WTC11 (cell line): ENCODE measurements around the gene RPH3AL. TPM values are rescaled to one million over a fixed set of nuclear protein-coding genes. Genes with fewer than 3 reads are reported as not detected.

Experiments used
- ATAC-seq: fragments of 200-7000 bp; cut with Tn5 transposase; 2 replicates; pipeline ENCODE4 v1.10.0; 2021; ENCODE audit warnings: mild to moderate bottlenecking, moderate library complexity
- CTCF ChIA-PET: fragments of 300-600 bp; sonication (Branson Sonifier 250); formaldehyde crosslinking; loops from one replicate; lab custom pipeline; 2021; ENCODE audit warnings: antibody characterized with exemption; lab: Charles Lee
- POLR2A ChIA-PET: fragments of 350-600 bp; sonication (Branson Sonifier 250); formaldehyde crosslinking; loops from one replicate; lab custom pipeline; 2021; ENCODE audit warnings: antibody characterized with exemption; lab: Charles Lee
- DNase-seq: peaks from one replicate; pipeline ENCODE4 v3.0.0; 2021; ENCODE audit warnings: low spot score
- H3K27ac Mint-ChIP-seq: 2 replicates; pipeline ENCODE4 v1.8.0; 2021; ENCODE audit warnings: mixed read lengths
- H3K27me3 Mint-ChIP-seq: 2 replicates; pipeline ENCODE4 v1.8.0; 2021; ENCODE audit warnings: low read depth, mild to moderate bottlenecking, moderate library complexity, mixed read lengths
- H3K36me3 Mint-ChIP-seq: 2 replicates; pipeline ENCODE4 v1.8.0; 2021; ENCODE audit warnings: mixed read lengths
- H3K4me1 Mint-ChIP-seq: 2 replicates; pipeline ENCODE4 v1.8.0; 2022; ENCODE audit warnings: mixed read lengths
- H3K4me3 Mint-ChIP-seq: 2 replicates; pipeline ENCODE4 v1.8.0; 2021; ENCODE audit warnings: mild to moderate bottlenecking, moderate library complexity, mixed read lengths
- H3K9me3 Mint-ChIP-seq: 2 replicates; pipeline ENCODE4 v1.8.0; 2021; ENCODE audit warnings: mixed read lengths
- ATF1 ChIP-seq: sonication (generic); formaldehyde crosslinking; IDR thresholded peaks from 2 replicates; pipeline ENCODE4 v1.8.1; 2023; ENCODE audit warnings: mild to moderate bottlenecking, moderate library complexity, missing genetic modification reagents
- CREB1 ChIP-seq: sonication (generic); formaldehyde crosslinking; IDR thresholded peaks from 2 replicates; pipeline ENCODE4 v1.8.0; 2023; ENCODE audit warnings: mild to moderate bottlenecking, missing genetic modification reagents
- ESRRA ChIP-seq: sonication (generic); formaldehyde crosslinking; IDR thresholded peaks from 2 replicates; pipeline ENCODE4 v1.8.1; 2022; ENCODE audit warnings: mild to moderate bottlenecking, missing genetic modification reagents, borderline replicate concordance
- ETV6 ChIP-seq: sonication (generic); formaldehyde crosslinking; IDR thresholded peaks from 2 replicates; pipeline ENCODE4 v1.8.1; 2022; ENCODE audit warnings: mild to moderate bottlenecking, missing genetic modification reagents
- SMAD3 ChIP-seq: sonication (generic); formaldehyde crosslinking; IDR thresholded peaks from 2 replicates; pipeline ENCODE4 v1.8.0; 2022; ENCODE audit warnings: missing genetic modification reagents, mild to moderate bottlenecking, borderline replicate concordance
- TEAD1 ChIP-seq: sonication (generic); formaldehyde crosslinking; IDR thresholded peaks from 2 replicates; pipeline ENCODE4 v1.8.0; 2022; ENCODE audit warnings: mild to moderate bottlenecking, missing genetic modification reagents
- ZBTB21 ChIP-seq: sonication (generic); formaldehyde crosslinking; IDR thresholded peaks from 2 replicates; pipeline ENCODE4 v1.8.1; 2023; ENCODE audit warnings: mild to moderate bottlenecking, missing genetic modification reagents, borderline replicate concordance
- ZNF138 ChIP-seq: sonication (generic); formaldehyde crosslinking; conservative IDR thresholded peaks from 2 replicates; pipeline ENCODE4 v1.8.1; 2022; ENCODE audit warnings: mild to moderate bottlenecking, moderate library complexity, missing genetic modification reagents
- ZNF219 ChIP-seq: sonication (generic); formaldehyde crosslinking; IDR thresholded peaks from 2 replicates; pipeline ENCODE4 v1.8.0; 2023; ENCODE audit warnings: missing genetic modification reagents, mild to moderate bottlenecking, borderline replicate concordance
- ZNF416 ChIP-seq: fragments of 250-450 bp; sonication (Bioruptor Pico); IDR thresholded peaks from 2 replicates; pipeline ENCODE4 v1.9.0; 2021; ENCODE audit warnings: mild to moderate bottlenecking, inconsistent platforms
- total RNA-seq: library from RNA; stranded (reverse); gene quantifications from 3 replicates; pipeline ENCODE4 v1.2.3, GENCODE V29; 2021
- TF ChIP-seq, protein P1 (sequence below): sonication (generic); formaldehyde crosslinking; IDR thresholded peaks from 2 replicates; pipeline ENCODE4 v1.8.0; 2023; ENCODE audit warnings: mild to moderate bottlenecking, missing genetic modification reagents
- TF ChIP-seq, protein P2 (sequence below): sonication (generic); formaldehyde crosslinking; IDR thresholded peaks from 2 replicates; pipeline ENCODE4 v1.8.0; 2022; ENCODE audit warnings: mild to moderate bottlenecking, missing genetic modification reagents
- TF ChIP-seq, protein P3 (sequence below): sonication (generic); formaldehyde crosslinking; IDR thresholded peaks from 2 replicates; pipeline ENCODE4 v1.8.1; 2023; ENCODE audit warnings: mild to moderate bottlenecking, missing genetic modification reagents, borderline replicate concordance
- TF ChIP-seq, protein P4 (sequence below): fragments of 250-450 bp; sonication (Bioruptor Pico); IDR thresholded peaks from 2 replicates; pipeline ENCODE4 v1.8.0; 2021; ENCODE audit warnings: mild to moderate bottlenecking
- TF ChIP-seq, protein P5 (sequence below): sonication (generic); formaldehyde crosslinking; IDR thresholded peaks from 2 replicates; pipeline ENCODE4 v1.8.0; 2023; ENCODE audit warnings: missing genetic modification reagents, mild to moderate bottlenecking, borderline replicate concordance

RPH3AL gene
- total RNA-seq, 1 experiment from 2014 or later, result 2.0 TPM

DNA sequence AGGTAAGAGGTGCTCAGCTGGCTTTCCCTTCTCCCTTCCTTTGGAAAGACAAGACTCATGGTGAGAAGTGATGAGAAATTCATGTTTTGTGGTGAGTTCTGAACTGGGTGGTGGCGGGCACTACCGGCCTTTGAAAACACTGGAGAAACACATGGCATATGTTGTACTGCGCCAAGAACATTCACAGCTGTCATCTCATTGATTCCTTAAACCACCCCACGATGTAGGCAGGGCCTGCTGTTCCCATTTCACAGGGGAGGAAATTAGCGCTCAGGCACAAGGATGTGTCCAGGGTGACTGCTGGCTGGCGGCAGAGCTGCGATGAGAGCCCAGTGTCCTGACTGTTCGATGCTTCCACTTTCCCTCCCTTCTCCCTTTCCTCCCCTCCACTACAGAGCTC, 169.6 kb downstream of the RPH3AL start:
- Mint-ChIP-seq H3K27me3 (peaks cover 52% of the 10 kb centered on the region), H3K9me3 (no peaks in the 10 kb centered on the region), H3K4me1 (peaks cover 12% of the 10 kb centered on the region), H3K36me3 (no peaks in the 10 kb centered on the region), H3K4me3 (no peak overlapping the region)
- POLR2A ChIA-PET, result no interaction called here
- ATAC-seq, result no peak
- DNase-seq, result no peak
- TF ChIP-seq, protein P1, sequence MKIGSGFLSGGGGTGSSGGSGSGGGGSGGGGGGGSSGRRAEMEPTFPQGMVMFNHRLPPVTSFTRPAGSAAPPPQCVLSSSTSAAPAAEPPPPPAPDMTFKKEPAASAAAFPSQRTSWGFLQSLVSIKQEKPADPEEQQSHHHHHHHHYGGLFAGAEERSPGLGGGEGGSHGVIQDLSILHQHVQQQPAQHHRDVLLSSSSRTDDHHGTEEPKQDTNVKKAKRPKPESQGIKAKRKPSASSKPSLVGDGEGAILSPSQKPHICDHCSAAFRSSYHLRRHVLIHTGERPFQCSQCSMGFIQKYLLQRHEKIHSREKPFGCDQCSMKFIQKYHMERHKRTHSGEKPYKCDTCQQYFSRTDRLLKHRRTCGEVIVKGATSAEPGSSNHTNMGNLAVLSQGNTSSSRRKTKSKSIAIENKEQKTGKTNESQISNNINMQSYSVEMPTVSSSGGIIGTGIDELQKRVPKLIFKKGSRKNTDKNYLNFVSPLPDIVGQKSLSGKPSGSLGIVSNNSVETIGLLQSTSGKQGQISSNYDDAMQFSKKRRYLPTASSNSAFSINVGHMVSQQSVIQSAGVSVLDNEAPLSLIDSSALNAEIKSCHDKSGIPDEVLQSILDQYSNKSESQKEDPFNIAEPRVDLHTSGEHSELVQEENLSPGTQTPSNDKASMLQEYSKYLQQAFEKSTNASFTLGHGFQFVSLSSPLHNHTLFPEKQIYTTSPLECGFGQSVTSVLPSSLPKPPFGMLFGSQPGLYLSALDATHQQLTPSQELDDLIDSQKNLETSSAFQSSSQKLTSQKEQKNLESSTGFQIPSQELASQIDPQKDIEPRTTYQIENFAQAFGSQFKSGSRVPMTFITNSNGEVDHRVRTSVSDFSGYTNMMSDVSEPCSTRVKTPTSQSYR (CRISPR knock-in tag), result no peak
- TF ChIP-seq SMAD3 (CRISPR knock-in tag) (no peak), TEAD1 (no peak), ATF1 (CRISPR knock-in tag) (no peak), ZNF416 (no peak), ETV6 (CRISPR knock-in tag) (no peak), CREB1 (CRISPR knock-in tag) (no peak), ZNF219 (no peak), ZBTB21 (CRISPR knock-in tag) (no peak), ZNF138 (CRISPR knock-in tag) (no peak), ESRRA (CRISPR knock-in tag) (no peak)
- TF ChIP-seq, protein P2, sequence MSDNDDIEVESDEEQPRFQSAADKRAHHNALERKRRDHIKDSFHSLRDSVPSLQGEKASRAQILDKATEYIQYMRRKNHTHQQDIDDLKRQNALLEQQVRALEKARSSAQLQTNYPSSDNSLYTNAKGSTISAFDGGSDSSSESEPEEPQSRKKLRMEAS (CRISPR knock-in tag), result no peak
- TF ChIP-seq, protein P3, sequence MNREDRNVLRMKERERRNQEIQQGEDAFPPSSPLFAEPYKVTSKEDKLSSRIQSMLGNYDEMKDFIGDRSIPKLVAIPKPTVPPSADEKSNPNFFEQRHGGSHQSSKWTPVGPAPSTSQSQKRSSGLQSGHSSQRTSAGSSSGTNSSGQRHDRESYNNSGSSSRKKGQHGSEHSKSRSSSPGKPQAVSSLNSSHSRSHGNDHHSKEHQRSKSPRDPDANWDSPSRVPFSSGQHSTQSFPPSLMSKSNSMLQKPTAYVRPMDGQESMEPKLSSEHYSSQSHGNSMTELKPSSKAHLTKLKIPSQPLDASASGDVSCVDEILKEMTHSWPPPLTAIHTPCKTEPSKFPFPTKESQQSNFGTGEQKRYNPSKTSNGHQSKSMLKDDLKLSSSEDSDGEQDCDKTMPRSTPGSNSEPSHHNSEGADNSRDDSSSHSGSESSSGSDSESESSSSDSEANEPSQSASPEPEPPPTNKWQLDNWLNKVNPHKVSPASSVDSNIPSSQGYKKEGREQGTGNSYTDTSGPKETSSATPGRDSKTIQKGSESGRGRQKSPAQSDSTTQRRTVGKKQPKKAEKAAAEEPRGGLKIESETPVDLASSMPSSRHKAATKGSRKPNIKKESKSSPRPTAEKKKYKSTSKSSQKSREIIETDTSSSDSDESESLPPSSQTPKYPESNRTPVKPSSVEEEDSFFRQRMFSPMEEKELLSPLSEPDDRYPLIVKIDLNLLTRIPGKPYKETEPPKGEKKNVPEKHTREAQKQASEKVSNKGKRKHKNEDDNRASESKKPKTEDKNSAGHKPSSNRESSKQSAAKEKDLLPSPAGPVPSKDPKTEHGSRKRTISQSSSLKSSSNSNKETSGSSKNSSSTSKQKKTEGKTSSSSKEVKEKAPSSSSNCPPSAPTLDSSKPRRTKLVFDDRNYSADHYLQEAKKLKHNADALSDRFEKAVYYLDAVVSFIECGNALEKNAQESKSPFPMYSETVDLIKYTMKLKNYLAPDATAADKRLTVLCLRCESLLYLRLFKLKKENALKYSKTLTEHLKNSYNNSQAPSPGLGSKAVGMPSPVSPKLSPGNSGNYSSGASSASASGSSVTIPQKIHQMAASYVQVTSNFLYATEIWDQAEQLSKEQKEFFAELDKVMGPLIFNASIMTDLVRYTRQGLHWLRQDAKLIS (CRISPR knock-in tag), result no peak
- TF ChIP-seq, protein P4, sequence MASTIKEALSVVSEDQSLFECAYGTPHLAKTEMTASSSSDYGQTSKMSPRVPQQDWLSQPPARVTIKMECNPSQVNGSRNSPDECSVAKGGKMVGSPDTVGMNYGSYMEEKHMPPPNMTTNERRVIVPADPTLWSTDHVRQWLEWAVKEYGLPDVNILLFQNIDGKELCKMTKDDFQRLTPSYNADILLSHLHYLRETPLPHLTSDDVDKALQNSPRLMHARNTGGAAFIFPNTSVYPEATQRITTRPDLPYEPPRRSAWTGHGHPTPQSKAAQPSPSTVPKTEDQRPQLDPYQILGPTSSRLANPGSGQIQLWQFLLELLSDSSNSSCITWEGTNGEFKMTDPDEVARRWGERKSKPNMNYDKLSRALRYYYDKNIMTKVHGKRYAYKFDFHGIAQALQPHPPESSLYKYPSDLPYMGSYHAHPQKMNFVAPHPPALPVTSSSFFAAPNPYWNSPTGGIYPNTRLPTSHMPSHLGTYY (CRISPR knock-in tag), result no peak
- TF ChIP-seq, protein P5, sequence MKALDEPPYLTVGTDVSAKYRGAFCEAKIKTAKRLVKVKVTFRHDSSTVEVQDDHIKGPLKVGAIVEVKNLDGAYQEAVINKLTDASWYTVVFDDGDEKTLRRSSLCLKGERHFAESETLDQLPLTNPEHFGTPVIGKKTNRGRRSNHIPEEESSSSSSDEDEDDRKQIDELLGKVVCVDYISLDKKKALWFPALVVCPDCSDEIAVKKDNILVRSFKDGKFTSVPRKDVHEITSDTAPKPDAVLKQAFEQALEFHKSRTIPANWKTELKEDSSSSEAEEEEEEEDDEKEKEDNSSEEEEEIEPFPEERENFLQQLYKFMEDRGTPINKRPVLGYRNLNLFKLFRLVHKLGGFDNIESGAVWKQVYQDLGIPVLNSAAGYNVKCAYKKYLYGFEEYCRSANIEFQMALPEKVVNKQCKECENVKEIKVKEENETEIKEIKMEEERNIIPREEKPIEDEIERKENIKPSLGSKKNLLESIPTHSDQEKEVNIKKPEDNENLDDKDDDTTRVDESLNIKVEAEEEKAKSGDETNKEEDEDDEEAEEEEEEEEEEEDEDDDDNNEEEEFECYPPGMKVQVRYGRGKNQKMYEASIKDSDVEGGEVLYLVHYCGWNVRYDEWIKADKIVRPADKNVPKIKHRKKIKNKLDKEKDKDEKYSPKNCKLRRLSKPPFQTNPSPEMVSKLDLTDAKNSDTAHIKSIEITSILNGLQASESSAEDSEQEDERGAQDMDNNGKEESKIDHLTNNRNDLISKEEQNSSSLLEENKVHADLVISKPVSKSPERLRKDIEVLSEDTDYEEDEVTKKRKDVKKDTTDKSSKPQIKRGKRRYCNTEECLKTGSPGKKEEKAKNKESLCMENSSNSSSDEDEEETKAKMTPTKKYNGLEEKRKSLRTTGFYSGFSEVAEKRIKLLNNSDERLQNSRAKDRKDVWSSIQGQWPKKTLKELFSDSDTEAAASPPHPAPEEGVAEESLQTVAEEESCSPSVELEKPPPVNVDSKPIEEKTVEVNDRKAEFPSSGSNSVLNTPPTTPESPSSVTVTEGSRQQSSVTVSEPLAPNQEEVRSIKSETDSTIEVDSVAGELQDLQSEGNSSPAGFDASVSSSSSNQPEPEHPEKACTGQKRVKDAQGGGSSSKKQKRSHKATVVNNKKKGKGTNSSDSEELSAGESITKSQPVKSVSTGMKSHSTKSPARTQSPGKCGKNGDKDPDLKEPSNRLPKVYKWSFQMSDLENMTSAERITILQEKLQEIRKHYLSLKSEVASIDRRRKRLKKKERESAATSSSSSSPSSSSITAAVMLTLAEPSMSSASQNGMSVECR (CRISPR knock-in tag), result no peak
- TF ChIP-seq, all 79 proteins: peak for 0
- CTCF ChIA-PET, result interaction anchor here (1.0 to 1.2 kb wide), 3 partner anchors 10 to 127 kb away, joined by 3 read pairs; no protein-coding TSS in a partner anchor
- no peak overlapping the region for H3K27ac Mint-ChIP-seq
